Dendritic cell treated with granulocyte-macrophage colony-stimulating factor and Interleukin-4, amounts not matched to agents 40 ng/mL and 50 ng/mL, for 4 days (primary cell): ENCODE results near the gene TP73.

ENCODE experiments used
- H3K27ac Mint-ChIP-seq: one replicate; pipeline ENCODE4 v1.8.0; 2022; ENCODE audit warnings: mild to moderate bottlenecking, mixed read lengths
- H3K27me3 Mint-ChIP-seq: one replicate; pipeline ENCODE4 v1.8.0; 2022; ENCODE audit warnings: mild to moderate bottlenecking, mixed read lengths
- H3K36me3 Mint-ChIP-seq: one replicate; pipeline ENCODE4 v1.8.0; 2022; ENCODE audit warnings: low read depth, mixed read lengths
- H3K4me1 Mint-ChIP-seq: one replicate; pipeline ENCODE4 v1.8.0; 2022; ENCODE audit warnings: low read depth, mixed read lengths
- H3K4me3 Mint-ChIP-seq: one replicate; pipeline ENCODE4 v1.8.0; 2022; ENCODE audit warnings: mild to moderate bottlenecking, moderate library complexity, mixed read lengths
- H3K9me3 Mint-ChIP-seq: one replicate; pipeline ENCODE4 v1.8.0; 2022; ENCODE audit warnings: mixed read lengths
- intact Hi-C: fragments of 100-400 bp; cut with micrococcal nuclease; formaldehyde crosslinking; loops from one replicate; pipeline ENCODE4 v1.15.0; 2022

TP73 gene

DNA sequence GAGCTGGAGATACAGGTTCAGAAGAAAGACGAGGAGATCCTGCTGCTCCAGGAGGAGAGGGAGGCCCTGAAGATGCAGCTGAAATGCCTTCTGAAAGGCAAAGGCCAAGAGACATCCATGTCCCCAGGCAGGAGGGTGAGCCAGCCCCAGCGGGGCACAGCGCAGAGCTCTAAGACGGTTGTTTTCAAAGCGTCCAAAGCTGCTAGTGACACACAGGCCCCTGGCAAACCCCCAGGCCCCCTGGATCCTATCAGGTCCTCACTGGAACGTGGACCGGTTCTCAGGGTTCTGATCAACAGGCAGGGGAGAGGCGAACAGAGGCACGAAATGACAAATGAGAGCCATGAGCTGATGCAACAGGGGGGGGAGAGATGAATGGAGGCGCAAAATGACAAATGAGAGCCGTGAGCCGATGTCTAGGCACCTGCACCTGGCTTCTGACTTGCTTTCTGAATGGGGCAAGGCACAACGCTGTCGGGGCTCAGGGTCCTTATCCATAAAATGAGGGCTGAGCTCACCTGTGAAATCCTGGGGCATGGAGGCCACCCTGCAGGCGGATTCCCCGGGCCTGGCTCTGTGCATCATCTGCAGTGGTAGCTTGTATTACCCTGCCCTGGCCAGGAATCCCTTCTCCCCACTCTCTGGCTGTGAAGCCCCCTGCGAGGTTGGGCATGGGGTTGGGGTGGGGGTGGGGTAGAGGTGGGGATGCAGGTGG, 109.1 kb downstream of the TP73 start:
- H3K27me3 Mint-ChIP-seq = peaks cover 32% of the 10 kb centered on the region
- peaks cover 8% of the 10 kb centered on the region for H3K9me3 Mint-ChIP-seq
- H3K4me1 Mint-ChIP-seq = no peaks in the 10 kb centered on the region
- intact Hi-C loops = no loop called here
- no peaks in the 10 kb centered on the region for H3K36me3 Mint-ChIP-seq
- no peak overlapping the region for H3K27ac Mint-ChIP-seq
- no peak overlapping the region for H3K4me3 Mint-ChIP-seq

DNA sequence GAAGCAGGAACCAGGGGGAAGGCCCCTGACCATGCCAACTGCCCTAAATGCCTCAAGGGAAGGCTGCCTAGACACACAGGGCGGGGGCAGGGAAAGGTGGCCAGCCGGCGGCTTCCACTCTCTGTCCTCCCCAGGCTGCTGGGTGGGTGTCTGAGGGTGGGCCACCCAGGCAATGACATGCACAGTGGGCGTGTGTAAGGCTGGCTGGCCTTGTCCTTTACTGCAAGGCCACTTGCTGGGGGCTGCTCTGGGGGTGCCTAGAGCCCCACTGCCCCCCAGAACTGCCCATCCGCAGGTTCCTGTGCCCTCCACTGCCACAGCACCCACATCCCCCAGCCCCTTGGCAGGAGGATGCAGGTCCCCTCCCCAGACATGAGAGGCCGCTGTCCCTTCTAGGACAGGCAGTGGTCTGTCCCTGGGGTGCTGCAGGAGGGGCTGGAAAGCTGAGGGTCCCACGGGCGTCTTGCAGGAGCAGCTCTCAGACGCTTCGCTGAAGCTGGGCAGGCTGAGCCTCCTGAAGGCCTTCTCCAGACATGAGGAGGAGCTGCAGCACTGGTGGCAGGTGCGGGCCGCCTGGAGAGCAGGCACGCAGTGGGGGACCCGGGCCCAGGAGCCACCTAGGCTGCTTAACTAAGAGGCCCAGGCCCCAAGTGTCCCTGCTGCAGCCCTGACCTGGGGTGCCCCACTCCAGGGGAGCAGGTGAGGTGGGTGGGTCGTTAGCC, 110.0 kb downstream of the TP73 start:
- Mint-ChIP-seq H3K4me3 (no peak overlapping the region), H3K4me1 (no peaks in the 10 kb centered on the region), H3K27ac (no peak overlapping the region), H3K9me3 (peaks cover 8% of the 10 kb centered on the region), H3K27me3 (peaks cover 35% of the 10 kb centered on the region), H3K36me3 (no peaks in the 10 kb centered on the region)
- intact Hi-C loops = no loop called here

- Mint-ChIP-seq H3K9me3 (peaks cover 8% of the 10 kb centered on the region), H3K27ac (no peak overlapping the region), H3K4me3 (no peak overlapping the region), H3K27me3 (peaks cover 36% of the 10 kb centered on the region), H3K4me1 (no peaks in the 10 kb centered on the region), H3K36me3 (no peaks in the 10 kb centered on the region)
- intact Hi-C loops = no loop called here
These were observed 110.5 kb downstream of the TP73 start for GRCh38 chr1:3762873-3763228.

DNA sequence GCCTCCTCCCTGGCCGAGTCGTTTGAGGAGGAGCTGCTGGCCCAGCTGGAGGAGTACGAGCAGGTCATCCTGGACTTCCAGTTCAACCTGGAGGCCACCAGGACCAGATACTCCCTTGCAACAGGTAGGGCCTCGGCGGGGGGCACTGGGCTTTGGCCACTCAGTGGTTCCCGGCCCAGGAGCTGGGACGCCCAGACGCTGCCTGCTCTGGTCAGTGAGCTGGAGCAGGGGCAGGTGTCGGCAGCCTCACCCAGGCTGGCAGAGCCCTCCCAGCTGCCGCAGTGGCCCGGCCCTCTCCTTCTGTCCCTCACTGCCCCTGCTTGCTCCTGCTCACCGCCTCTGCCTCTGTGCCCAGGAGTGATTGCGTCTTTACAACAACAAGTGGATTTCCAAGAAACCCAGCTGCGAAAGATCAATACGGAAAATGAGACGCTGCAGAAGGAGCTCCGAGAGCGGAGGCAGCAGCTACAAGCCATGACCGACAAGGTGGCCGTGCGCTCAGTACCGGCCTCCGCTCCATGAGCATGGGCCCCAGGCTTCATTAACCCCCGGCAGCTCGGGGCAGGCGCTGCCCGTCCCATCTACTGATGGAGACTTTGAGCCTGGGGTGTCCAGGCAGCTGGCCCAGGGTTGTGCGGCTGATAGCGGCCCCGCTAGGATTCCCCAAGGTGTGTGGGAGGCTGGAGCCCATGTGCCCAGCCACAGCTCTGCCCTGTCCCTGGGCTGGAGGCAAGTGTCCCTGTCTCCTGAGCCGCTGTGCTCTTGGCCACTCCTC, 111.2 kb downstream of the TP73 start:
- intact Hi-C loops = no loop called here
- peaks cover 8% of the 10 kb centered on the region for H3K9me3 Mint-ChIP-seq
- no peaks in the 10 kb centered on the region for H3K36me3 Mint-ChIP-seq
- H3K4me3 Mint-ChIP-seq = no peak overlapping the region
- H3K27ac Mint-ChIP-seq = no peak overlapping the region
- H3K4me1 Mint-ChIP-seq = no peaks in the 10 kb centered on the region
- peaks cover 36% of the 10 kb centered on the region for H3K27me3 Mint-ChIP-seq

DNA sequence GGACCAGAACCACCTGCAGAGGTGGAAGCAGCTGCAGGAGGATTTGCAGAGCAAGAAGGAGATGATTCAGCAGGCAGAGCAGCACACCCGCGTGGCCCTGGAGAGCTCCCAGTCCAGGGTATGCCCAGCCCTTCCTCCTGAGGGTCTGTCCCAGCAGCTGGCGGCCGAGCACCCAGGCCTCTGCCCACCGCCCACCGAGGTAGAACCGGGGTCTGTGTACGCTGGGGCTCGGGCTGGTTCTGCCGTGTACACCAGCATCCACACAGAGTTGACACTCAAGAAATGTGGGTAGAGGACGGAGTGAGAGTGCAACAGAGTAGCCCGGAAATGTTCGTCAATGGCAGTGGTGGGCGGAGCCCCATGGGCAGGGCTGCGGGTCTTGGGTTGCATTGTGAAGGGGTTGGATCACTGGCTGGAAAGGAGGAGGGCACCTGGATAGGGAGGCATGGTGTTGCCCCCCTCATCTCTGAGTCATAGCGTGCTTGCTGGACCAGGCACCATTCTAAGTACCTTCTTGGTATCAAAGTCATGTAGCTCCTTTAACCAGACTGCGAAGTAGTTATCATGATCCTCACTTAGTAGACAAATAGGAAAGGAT, 115.1 kb downstream of the TP73 start:
- peaks cover 43% of the 10 kb centered on the region for H3K27me3 Mint-ChIP-seq
- no peaks in the 10 kb centered on the region for H3K36me3 Mint-ChIP-seq
- no peak overlapping the region for H3K4me3 Mint-ChIP-seq
- no peak overlapping the region for H3K27ac Mint-ChIP-seq
- peaks cover 7% of the 10 kb centered on the region for H3K4me1 Mint-ChIP-seq
- intact Hi-C loops = no loop called here
- H3K9me3 Mint-ChIP-seq = no peaks in the 10 kb centered on the region

DNA sequence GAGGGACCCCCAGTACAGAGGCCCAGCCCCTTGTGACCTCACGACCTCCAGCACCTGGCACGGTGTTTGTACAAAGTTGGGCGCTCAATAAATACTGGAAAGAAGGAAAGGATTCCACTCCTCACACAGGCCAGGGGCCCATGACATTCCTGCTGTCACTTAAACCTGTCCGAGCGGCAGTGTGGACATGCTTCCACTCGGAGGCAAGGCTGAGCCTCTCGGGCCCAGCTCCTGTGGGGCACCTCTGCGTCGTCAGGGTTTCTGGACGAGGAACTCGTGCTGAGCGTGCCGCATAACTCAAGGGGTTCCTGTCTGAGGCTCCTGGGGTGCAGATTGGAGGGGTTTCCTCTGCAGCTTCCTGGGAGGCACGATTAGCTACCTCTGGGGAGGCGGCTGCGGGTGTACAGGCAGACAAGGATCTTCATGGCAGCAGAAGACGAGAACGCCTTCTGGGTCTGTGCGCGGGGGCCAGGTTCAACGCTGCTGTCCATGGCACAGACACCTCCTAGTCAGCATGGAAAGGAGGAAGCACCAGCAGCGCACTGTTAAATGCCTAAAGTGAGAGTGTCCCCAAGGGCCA, 116.6 kb downstream of the TP73 start:
- intact Hi-C loops = no loop called here
- Mint-ChIP-seq H3K27ac (no peak overlapping the region), H3K4me3 (no peak overlapping the region), H3K9me3 (no peaks in the 10 kb centered on the region), H3K4me1 (peaks cover 13% of the 10 kb centered on the region), H3K27me3 (peaks cover 48% of the 10 kb centered on the region), H3K36me3 (no peaks in the 10 kb centered on the region)

DNA sequence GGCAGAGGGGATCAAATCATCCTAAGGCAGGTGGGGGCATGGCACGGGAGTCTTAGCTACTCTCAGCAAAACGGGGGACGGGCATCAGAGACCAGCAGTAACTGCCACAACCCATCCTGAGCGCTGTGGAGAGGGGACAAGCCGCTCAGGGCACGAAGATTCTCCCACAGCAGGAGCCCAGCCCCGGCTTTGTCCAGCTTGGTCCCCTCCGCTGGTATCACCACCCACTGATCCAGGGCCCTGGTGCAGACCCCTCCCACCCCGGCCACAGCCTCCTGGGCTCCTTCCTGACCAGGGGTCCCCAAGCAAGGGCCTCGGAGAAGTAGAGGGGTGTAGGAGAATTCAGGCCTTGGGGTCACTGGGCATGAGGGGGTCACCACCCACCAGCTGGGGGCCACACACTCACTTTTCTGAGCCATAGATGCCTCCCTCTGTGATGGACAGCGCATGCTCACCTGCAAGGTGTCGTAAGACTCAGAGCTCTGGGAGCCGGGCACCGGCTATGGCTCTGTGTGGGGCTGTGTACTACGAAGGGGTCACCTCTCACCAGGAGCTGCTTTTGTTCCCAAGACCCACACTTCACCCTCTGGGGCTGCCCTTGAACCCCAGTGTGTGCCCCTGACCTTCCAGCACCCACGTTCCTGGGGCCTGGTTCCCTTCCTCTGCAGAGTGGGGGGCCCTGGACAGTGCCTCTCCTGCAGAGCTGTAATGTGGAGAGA, 117.9 kb downstream of the TP73 start:
- no peak overlapping the region for H3K27ac Mint-ChIP-seq
- H3K4me3 Mint-ChIP-seq = no peak overlapping the region
- peaks cover 17% of the 10 kb centered on the region for H3K4me1 Mint-ChIP-seq
- no peaks in the 10 kb centered on the region for H3K9me3 Mint-ChIP-seq
- H3K36me3 Mint-ChIP-seq = no peaks in the 10 kb centered on the region
- peaks cover 47% of the 10 kb centered on the region for H3K27me3 Mint-ChIP-seq
- intact Hi-C loops = no loop called here

GRCh38 chr1:3771108-3772026, 119.1 kb downstream of the TP73 start:
- H3K27ac Mint-ChIP-seq = no peak overlapping the region
- H3K27me3 Mint-ChIP-seq = peaks cover 44% of the 10 kb centered on the region
- H3K4me3 Mint-ChIP-seq = peak overlapping the region; percentile 66
- peaks cover 29% of the 10 kb centered on the region for H3K4me1 Mint-ChIP-seq
- H3K36me3 Mint-ChIP-seq = no peaks in the 10 kb centered on the region
- intact Hi-C loops = loop anchor here (1.0 kb wide), 1 partner anchor 25 kb away; the partner anchor contains the start of gene LRRC47
- H3K9me3 Mint-ChIP-seq = no peaks in the 10 kb centered on the region

- Mint-ChIP-seq H3K4me1 (peaks cover 31% of the 10 kb centered on the region), H3K9me3 (no peaks in the 10 kb centered on the region), H3K36me3 (no peaks in the 10 kb centered on the region), H3K27me3 (peaks cover 39% of the 10 kb centered on the region), H3K27ac (no peak overlapping the region), H3K4me3 (peak overlapping the region; percentile 71)
- intact Hi-C loops = loop anchor here (1.0 kb wide), 1 partner anchor 24 kb away; the partner anchor contains the start of gene LRRC47
These were observed 119.9 kb downstream of the TP73 start for GRCh38 chr1:3772027-3772714.

GRCh38 chr1:3772715-3773571, 120.6 kb downstream of the TP73 start, which contains the start of gene SMIM1:
TSS of gene SMIM1 (plus strand) at chr1:3772749. CDS start at chr1:3775374, 2,625 bp downstream.
- H3K27ac Mint-ChIP-seq = no peak within 1 kb of the TSS
- peak within 1 kb of the TSS; percentile 71 for H3K4me3 Mint-ChIP-seq

DNA sequence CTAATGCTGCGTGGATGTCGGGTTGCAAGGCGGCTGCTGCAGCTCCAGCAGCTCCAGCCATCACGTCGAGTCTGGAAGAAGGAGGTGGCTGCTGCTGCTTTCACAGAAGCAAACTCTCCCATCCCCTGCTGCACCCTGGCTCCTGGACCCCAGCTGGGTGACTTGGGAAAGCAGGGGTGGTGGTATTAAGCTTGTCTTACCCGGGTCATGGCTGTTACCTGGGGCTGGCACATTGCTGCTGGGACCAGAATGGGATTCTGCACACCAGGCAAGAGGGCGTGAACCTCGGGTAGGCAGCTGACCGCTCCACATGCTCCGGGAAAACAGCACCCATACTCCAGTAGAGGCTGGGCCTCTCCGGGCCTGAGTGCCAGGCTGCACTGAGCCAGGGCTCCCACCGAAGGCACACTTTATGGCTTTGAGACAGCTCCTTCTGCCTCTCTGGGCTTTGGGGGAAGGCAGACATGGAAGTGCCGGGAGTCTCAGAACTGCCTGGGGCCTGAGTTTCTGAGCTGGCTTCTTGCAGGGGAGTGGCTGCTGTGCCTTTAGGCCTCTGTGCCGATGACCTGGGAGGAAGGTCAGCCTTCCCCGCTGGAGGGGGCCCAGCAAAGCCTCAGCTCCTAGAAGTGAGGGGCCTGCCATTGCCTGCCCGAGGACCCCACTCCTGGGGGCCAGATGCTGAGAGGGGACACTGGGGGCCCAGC, 121.4 kb downstream of the TP73 start:
- peaks cover 35% of the 10 kb centered on the region for H3K4me1 Mint-ChIP-seq
- peaks cover 7% of the 10 kb centered on the region for H3K36me3 Mint-ChIP-seq
- H3K27ac Mint-ChIP-seq = no peak overlapping the region
- intact Hi-C loops = no loop called here
- H3K27me3 Mint-ChIP-seq = peaks cover 36% of the 10 kb centered on the region
- no peak overlapping the region for H3K4me3 Mint-ChIP-seq
- H3K9me3 Mint-ChIP-seq = no peaks in the 10 kb centered on the region

More at GRCh38 chr1:3772715-3773571, 120.6 kb downstream of the TP73 start, which contains the start of gene SMIM1:
- Mint-ChIP-seq H3K36me3 (no peaks in the 10 kb centered on the region), H3K4me1 (peaks cover 31% of the 10 kb centered on the region), H3K9me3 (no peaks in the 10 kb centered on the region), H3K27me3 (peaks cover 36% of the 10 kb centered on the region)
- intact Hi-C loops = loop anchor here (1.0 kb wide), 1 partner anchor 23 kb away; the partner anchor contains the start of gene LRRC47
